HK-2 (cell line): ENCODE data around the gene GJB4.
A peak's percentile ranks its signal among the peaks of the same experiment; 100 is the strongest.

Source experiments
- DNase-seq: peaks from one replicate; pipeline ENCODE4 v3.0.0-alpha.2; 2018; ENCODE audit not compliant: unreplicated experiment

The GJB4 gene

GRCh38 chr1:34778381-34778780 is 18.8 kb downstream of the GJB4 start:
- no peak for DNase-seq

- no peak for DNase-seq
Measured at GRCh38 chr1:34779005-34779404, 19.5 kb downstream of the GJB4 start.

- DNase-seq: peak; percentile 25
Measured at GRCh38 chr1:34779526-34779925, 20.0 kb downstream of the GJB4 start.

GRCh38 chr1:34779962-34780361 is 20.4 kb downstream of the GJB4 start:
- no peak for DNase-seq

GRCh38 chr1:34780528-34780927 is 21.0 kb downstream of the GJB4 start:
- no peak for DNase-seq

- DNase-seq: peak; percentile 29
Measured at GRCh38 chr1:34781071-34781843, 21.7 kb downstream of the GJB4 start, which contains the start of gene GJB3. TSS of gene GJB3 (plus strand) at chr1:34781214. CDS start at chr1:34784763, 3,549 bp downstream.

GRCh38 chr1:34781844-34782391 is 22.4 kb downstream of the GJB4 start:
- no peak for DNase-seq

- DNase-seq: no peak
Measured at GRCh38 chr1:34784751-34785221, 25.2 kb downstream of the GJB4 start.

- DNase-seq: no peak
Measured at GRCh38 chr1:34785231-34785874, 25.8 kb downstream of the GJB4 start.

GRCh38 chr1:34785875-34786470 is 26.4 kb downstream of the GJB4 start:
- DNase-seq: no peak

GRCh38 chr1:34786521-34787325 is 27.2 kb downstream of the GJB4 start:
- peak; percentile 62 for DNase-seq

GRCh38 chr1:34787461-34788420 is 28.2 kb downstream of the GJB4 start:
- no peak for DNase-seq

- no peak for DNase-seq
Measured at GRCh38 chr1:34790985-34791384, 31.4 kb downstream of the GJB4 start.

GRCh38 chr1:34792424-34792823 is 32.9 kb downstream of the GJB4 start:
- DNase-seq: no peak

- no peak for DNase-seq
Measured at GRCh38 chr1:34792868-34793727, 33.6 kb downstream of the GJB4 start, which contains the start of gene GJA4. TSS of gene GJA4 (plus strand) at chr1:34792999. CDS start at chr1:34794214, 1,215 bp downstream.

GRCh38 chr1:34794001-34794789 is 34.7 kb downstream of the GJB4 start:
- DNase-seq: peak; percentile 75

- no peak for DNase-seq
Measured at GRCh38 chr1:34794790-34795180, 35.2 kb downstream of the GJB4 start.

- DNase-seq: no peak
Measured at GRCh38 chr1:34795916-34796315, 36.4 kb downstream of the GJB4 start.

- DNase-seq: no peak
Measured at GRCh38 chr1:34796990-34797389, 37.5 kb downstream of the GJB4 start.
